PC-9 (cell line): Measurements from ENCODE around the gene IL4R. TPM values are rescaled to one million over a fixed set of nuclear protein-coding genes. Genes with fewer than 3 reads are reported as not detected.

Experiments used
- BruUV-seq: library from RNA; stranded (reverse); fragments of 400-500 nt; replicated peaks from 2 replicates; lab custom pipeline; 2021; lab: Mats Ljungman, UMichigan
- CTCF ChIA-PET: fragments of 300-600 bp; sonication (Branson Sonifier 250); formaldehyde crosslinking; loops from one replicate; lab custom pipeline; 2022; ENCODE audit warnings: antibody characterized with exemption; lab: Charles Lee
- POLR2A ChIA-PET: fragments of 300-600 bp; sonication (Branson Sonifier 250); formaldehyde crosslinking; loops from one replicate; lab custom pipeline; 2022; ENCODE audit warnings: antibody characterized with exemption; ENCODE audit not compliant: unreplicated experiment; lab: Charles Lee
- DNase-seq, 2 experiments: peaks; one replicate each; pipeline versions ENCODE4 v3.0.0 to v3.0.0-alpha.2; 2015 to 2022; ENCODE audit warnings: mixed read lengths in 1 of 2
- H2AFZ ChIP-seq: fragments of 200-600 bp; sonication (generic); 2 replicates; pipeline ENCODE4 v1.8.1; 2017; ENCODE audit warnings: antibody characterized with exemption
- H3F3A ChIP-seq: fragments of 200-600 bp; sonication (generic); 2 replicates; pipeline ENCODE4 v1.8.1; 2017; ENCODE audit warnings: antibody characterized with exemption, mild to moderate bottlenecking, low read depth; ENCODE audit not compliant: insufficient read depth
- H3K27ac ChIP-seq: fragments of 200-600 bp; sonication (generic); 2 replicates; pipeline ENCODE4 v1.6.1; 2016; ENCODE audit warnings: mixed run types
- H3K27me3 ChIP-seq: fragments of 200-600 bp; sonication (generic); 2 replicates; pipeline ENCODE4 v1.6.1; 2016; ENCODE audit warnings: low read depth, mixed run types; ENCODE audit not compliant: insufficient read depth
- H3K36me3 ChIP-seq: fragments of 200-600 bp; sonication (generic); 2 replicates; pipeline ENCODE4 v1.6.1; 2016; ENCODE audit warnings: low read depth, mixed run types
- H3K4me1 ChIP-seq: fragments of 200-600 bp; sonication (generic); replicated peaks from 2 replicates; pipeline ENCODE4 v1.6.1; 2016; ENCODE audit warnings: mixed run types; ENCODE audit not compliant: insufficient read depth
- H3K4me2 ChIP-seq: fragments of 200-600 bp; sonication (generic); 2 replicates; pipeline ENCODE4 v1.6.1; 2017; ENCODE audit warnings: mixed run types
- H3K4me3 ChIP-seq: fragments of 200-600 bp; sonication (generic); 2 replicates; pipeline ENCODE4 v1.6.1; 2016; ENCODE audit warnings: mixed run types
- H3K79me2 ChIP-seq: fragments of 200-600 bp; sonication (generic); 2 replicates; pipeline ENCODE4 v1.6.1; 2017; ENCODE audit warnings: low read depth, mixed run types
- H3K9me2 ChIP-seq: fragments of 200-600 bp; sonication (generic); 2 replicates; pipeline ENCODE4 v1.8.1; 2017; ENCODE audit warnings: mild to moderate bottlenecking; ENCODE audit not compliant: insufficient read depth
- H3K9me3 ChIP-seq: fragments of 200-600 bp; sonication (generic); 2 replicates; pipeline ENCODE4 v1.8.1; 2016; ENCODE audit warnings: low read depth; ENCODE audit not compliant: insufficient read depth
- H4K20me1 ChIP-seq: fragments of 200-600 bp; sonication (generic); 2 replicates; pipeline ENCODE4 v1.8.1; 2017; ENCODE audit not compliant: insufficient read depth
- CTCF ChIP-seq: fragments of 200-600 bp; sonication (generic); conservative IDR thresholded peaks from 2 replicates; pipeline ENCODE4 v1.6.1; 2017; ENCODE audit warnings: mixed run types, antibody characterized with exemption, mild to moderate bottlenecking, moderate library complexity
- EZH2 ChIP-seq: fragments of 200-600 bp; sonication (generic); IDR thresholded peaks from 2 replicates; pipeline ENCODE4 v1.8.0; 2017; ENCODE audit warnings: antibody characterized with exemption, low read depth
- intact Hi-C: fragments of 100-400 bp; cut with micrococcal nuclease; formaldehyde crosslinking; loops from one replicate; pipeline ENCODE4 v1.10.0; 2022; ENCODE audit not compliant: unreplicated experiment
- total RNA-seq: library from RNA; stranded (reverse); gene quantifications from 2 replicates; pipeline ENCODE4 v1.2.3, GENCODE V29; 2021

IL4R gene
- total RNA-seq, 1 experiment from 2014 or later = 76.5 TPM

GRCh38 chr16:27349276-27349675, 35.5 kb downstream of the IL4R start:
- H3K9me2 ChIP-seq = no peaks in the 10 kb centered on the region
- no peaks in the 10 kb centered on the region for H3K9me3 ChIP-seq
- H3K36me3 ChIP-seq = peaks cover 41% of the 10 kb centered on the region
- TF ChIP-seq CTCF (no peak), EZH2 (no peak)
- intact Hi-C loops = no loop called here
- no peaks in the 10 kb centered on the region for H3K4me1 ChIP-seq
- H4K20me1 ChIP-seq = no peaks in the 10 kb centered on the region
- H3K27me3 ChIP-seq = no peaks in the 10 kb centered on the region
- no peak overlapping the region for H3K4me2 ChIP-seq
- DNase-seq = no peak
- POLR2A ChIA-PET = interaction anchor here (0.5 kb wide), 1 partner anchor 201 kb away, joined by 3 read pairs; the partner anchor contains the start of genes GTF3C1 and KATNIP
- H2AFZ ChIP-seq = no peak overlapping the region
- no peak overlapping the region for H3K27ac ChIP-seq
- H3K4me3 ChIP-seq = no peak overlapping the region
- no peaks in the 10 kb centered on the region for H3K79me2 ChIP-seq
- CTCF ChIA-PET = no interaction called here
- H3F3A ChIP-seq = 0 out of 2 replicates have a peak, but pooled peaks cover 3% of the 10 kb centered on the region
- no TSS peak for BruUV-seq

- no TSS peak for BruUV-seq
- Histone ChIP-seq H2AFZ (no peak overlapping the region), H3K4me2 (no peak overlapping the region), H3K79me2 (no peaks in the 10 kb centered on the region), H3K4me1 (no peaks in the 10 kb centered on the region), H3K27ac (no peak overlapping the region), H3F3A (0 out of 2 replicates have a peak, but pooled peaks cover 3% of the 10 kb centered on the region), H3K27me3 (no peaks in the 10 kb centered on the region), H3K9me2 (no peaks in the 10 kb centered on the region), H3K4me3 (no peak overlapping the region), H4K20me1 (no peaks in the 10 kb centered on the region), H3K9me3 (no peaks in the 10 kb centered on the region), H3K36me3 (peaks cover 47% of the 10 kb centered on the region)
- intact Hi-C loops = no loop called here
- CTCF ChIA-PET = no interaction called here
- no peak for DNase-seq
- no peak for TF ChIP-seq EZH2
- POLR2A ChIA-PET = no interaction called here
These were observed 36.2 kb downstream of the IL4R start for GRCh38 chr16:27350006-27350405.

GRCh38 chr16:27351989-27352388, 38.2 kb downstream of the IL4R start:
- no TSS peak for BruUV-seq
- H3F3A ChIP-seq = 0 out of 2 replicates have a peak, but pooled peaks cover 2% of the 10 kb centered on the region
- intact Hi-C loops = no loop called here
- CTCF ChIA-PET = no interaction called here
- H3K79me2 ChIP-seq = no peaks in the 10 kb centered on the region
- DNase-seq = no peak
- no peak overlapping the region for H3K27ac ChIP-seq
- H3K4me2 ChIP-seq = no peak overlapping the region
- no peak overlapping the region for H2AFZ ChIP-seq
- H3K9me2 ChIP-seq = no peaks in the 10 kb centered on the region
- no peaks in the 10 kb centered on the region for H3K4me1 ChIP-seq
- H3K9me3 ChIP-seq = no peaks in the 10 kb centered on the region
- H3K36me3 ChIP-seq = peaks cover 43% of the 10 kb centered on the region
- H3K27me3 ChIP-seq = no peaks in the 10 kb centered on the region
- POLR2A ChIA-PET = no interaction called here
- no peaks in the 10 kb centered on the region for H4K20me1 ChIP-seq
- TF ChIP-seq EZH2 = no peak
- no peak for TF ChIP-seq CTCF
- H3K4me3 ChIP-seq = no peak overlapping the region

- H3K4me1 ChIP-seq = no peaks in the 10 kb centered on the region
- no peak overlapping the region for H3K4me2 ChIP-seq
- no peaks in the 10 kb centered on the region for H4K20me1 ChIP-seq
- POLR2A ChIA-PET = no interaction called here
- H3K27me3 ChIP-seq = no peaks in the 10 kb centered on the region
- no peaks in the 10 kb centered on the region for H3K9me2 ChIP-seq
- TF ChIP-seq EZH2 (no peak), CTCF (no peak)
- H3K9me3 ChIP-seq = no peaks in the 10 kb centered on the region
- H3K36me3 ChIP-seq = peaks cover 38% of the 10 kb centered on the region
- intact Hi-C loops = no loop called here
- no peak for DNase-seq
- H3F3A ChIP-seq = peaks cover 11% of the 10 kb centered on the region; the same call in 1 of the 2 replicates
- no peak overlapping the region for H3K4me3 ChIP-seq
- H2AFZ ChIP-seq = no peak overlapping the region
- BruUV-seq = no TSS peak
- no peak overlapping the region for H3K27ac ChIP-seq
- CTCF ChIA-PET = no interaction called here
- no peaks in the 10 kb centered on the region for H3K79me2 ChIP-seq
These were observed 40.1 kb downstream of the IL4R start for GRCh38 chr16:27353853-27354252.
